CD4-positive, alpha-beta T cell treated with Interleukin-4 for 4 hours (primary cell): ENCODE measurements around the gene TAOK2.
"Not testable (repeated sequence)": the region's sequence is repeated elsewhere in the genome, so short reads cannot be mapped to it uniquely, and the experiment has no call there.

ENCODE experiments used
- DNase-seq: peaks from one replicate; pipeline ENCODE4 v3.0.0-alpha.2; 2020

The TAOK2 gene

DNA sequence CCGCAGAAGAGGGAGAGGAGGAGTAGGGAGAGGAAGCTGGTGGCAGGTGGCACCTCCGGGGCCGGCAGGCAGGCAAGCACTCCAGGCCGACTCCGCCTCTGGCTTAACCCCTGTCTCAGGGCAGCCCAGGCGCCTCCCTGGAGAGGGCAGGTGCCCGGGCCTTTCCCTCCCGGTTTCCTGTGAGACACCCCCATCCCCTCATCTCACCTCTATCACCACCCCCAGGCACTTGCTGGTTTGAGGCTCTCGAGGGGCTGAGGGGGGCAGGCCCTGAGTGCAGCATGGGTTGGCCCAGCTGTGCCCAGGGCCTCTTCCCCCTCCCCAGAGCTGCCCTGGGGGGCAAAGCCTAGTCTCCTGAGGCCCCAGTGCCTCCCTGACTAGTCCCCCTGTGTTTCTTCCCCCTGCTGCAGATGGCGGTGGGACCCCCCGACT, 31.2 kb downstream of the TAOK2 start:
- no peak for DNase-seq

DNA sequence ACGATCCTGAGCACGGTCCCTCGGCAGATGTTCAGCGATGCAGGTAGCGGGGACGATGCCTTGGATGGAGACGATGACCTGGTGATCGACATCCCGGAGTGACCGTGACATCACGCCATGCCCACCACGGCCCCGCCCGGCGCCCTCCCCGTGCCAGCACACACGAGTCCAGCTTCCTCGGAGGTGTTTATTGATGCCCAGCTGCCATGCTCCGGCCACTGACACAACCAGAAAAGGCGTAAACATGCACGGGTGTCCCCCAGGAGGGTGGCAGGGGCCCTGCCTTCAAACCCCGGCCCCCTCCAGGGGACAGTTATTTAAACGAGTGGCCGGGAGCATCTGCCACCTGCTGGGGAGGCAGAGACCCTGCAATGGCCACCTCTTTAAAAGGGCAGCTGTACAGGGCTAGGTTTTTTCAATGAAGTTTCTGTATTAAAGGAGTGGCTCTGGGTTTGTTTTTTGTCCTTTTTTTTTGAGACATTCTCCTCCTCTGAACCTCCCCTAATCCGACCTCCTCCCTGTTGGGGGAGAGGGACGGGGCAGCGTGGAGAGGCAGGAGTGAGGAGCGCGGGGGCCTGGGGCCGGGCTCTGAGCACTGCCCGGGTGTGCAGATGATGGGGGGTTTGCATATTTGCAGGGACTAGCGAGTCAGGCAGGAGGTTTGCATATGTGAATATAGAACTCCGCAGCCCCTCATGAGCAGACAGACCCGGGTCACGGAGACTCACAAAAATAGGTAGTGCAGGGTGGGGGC, 31.9 kb downstream of the TAOK2 start:
- peak; percentile 42 for DNase-seq

- no peak for DNase-seq
Observed at GRCh38 chr16:30006095-30006473, 32.4 kb downstream of the TAOK2 start.

DNA sequence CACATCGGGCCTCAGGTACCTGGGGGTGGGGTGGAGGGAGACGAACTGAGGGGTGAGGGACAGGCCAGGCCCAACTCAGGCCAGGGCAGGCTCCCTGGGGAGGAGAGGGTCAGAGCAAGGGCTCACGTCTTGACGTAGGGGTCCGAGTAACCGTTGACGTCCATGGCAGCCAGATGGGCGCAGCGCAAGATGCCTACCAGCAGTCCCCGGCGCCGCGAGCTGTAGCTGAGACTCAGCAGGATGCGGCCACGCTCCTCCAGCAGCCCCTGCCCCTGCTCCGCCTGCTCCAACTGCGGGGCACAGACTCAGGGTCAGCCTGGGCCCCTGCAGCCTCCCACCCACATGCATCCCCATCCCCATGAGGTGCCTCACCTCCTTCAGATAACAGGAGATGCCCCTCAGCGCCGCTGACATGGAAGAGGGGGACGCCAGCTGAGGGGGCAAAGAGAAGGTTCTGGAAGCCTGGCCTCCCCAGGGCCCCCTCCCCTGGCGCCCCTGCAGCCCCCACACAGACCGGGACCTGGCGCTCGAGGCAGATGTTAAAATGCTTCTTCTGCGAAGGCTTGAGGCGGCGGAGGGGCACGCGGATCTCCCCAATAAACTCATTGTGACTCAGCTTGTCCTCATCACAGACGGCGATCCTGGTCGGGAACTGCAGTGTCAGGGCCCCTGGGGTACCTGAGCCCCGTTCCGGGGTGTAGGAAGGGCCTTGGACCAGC, 33.1 kb downstream of the TAOK2 start:
- DNase-seq: no peak

- DNase-seq: no peak
Observed at GRCh38 chr16:30007378-30007895, 33.8 kb downstream of the TAOK2 start.

DNA sequence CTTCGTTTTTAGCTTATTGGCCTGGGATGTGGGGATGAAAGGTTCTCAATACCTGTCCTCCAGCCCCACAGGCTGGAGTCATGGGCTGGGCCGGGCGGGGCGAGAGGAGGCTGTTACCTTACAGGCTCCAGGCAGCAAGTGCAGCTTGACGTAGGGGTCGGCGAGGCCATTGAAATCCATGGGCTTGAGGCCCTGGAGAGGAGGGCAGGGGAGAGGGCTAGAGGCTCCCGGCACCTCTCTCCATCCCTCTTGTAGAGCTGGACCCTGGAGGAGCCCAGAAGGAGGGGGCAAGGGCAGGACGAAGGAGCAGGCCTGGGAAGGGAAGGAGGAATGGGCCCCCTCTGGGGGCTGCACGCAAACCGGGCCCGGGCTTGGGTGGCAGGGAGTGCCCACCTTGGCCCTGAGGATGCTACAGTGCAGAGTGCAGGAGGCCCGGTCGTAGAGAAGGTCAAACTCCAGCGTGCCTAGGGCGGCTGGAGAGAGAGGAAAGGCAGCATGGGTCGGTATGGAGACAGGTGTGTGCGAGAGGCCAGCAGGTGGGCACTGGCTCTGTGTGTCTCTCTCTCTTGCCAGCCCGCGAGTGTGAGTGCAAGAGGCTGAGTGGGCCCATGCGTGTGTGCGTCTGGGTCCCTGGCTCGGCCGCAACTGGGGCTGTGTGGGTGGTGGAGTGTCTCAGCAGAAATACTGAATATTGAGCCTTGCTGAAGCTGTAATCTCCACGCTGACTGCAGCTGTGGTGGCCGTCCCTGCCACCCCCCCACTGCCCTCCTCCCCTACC, 35.6 kb downstream of the TAOK2 start:
- no peak for DNase-seq

GRCh38 chr16:30009990-30010843, 36.5 kb downstream of the TAOK2 start:
- no peak for DNase-seq

DNA sequence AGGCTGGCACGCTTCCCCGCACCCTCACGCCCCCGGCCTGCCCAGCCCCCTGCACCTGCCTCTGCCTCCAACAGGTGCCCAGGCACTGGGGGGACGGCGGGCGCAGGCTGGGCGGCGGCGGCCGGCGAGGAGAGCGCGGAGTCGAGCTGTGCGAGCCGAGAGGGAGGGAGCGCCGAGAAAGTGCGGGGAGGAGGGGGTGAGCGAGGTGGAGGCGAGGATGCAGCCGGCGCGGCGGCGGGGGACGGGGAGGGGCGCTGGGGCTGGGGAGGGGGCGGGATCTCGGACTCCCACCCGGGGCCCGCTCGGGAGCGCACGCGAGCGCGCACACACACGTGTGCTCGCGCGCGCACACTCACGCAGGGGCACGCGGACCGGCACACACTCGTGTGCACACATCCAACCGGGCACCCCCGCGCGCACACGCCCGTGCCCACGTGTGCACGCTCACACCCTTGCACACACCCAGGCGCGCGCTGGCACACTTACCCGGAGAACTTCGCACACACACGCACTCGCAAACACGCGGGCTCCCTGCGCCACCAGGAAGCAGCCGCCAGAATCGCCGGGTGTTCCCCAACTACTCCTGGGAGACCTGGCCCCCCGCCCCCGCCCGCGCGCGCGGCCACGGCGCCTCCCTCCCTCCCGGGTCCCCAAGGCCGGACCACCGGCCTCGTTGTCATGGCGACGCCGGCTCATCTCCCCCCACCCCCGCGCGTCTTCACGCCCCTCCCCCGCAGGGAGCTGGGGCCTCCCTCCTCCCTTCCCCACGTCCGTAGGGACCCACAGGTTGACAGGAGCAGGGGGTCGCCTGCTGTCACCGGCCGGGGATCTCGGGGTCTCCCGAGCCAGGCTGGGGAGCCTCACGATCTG, 37.4 kb downstream of the TAOK2 start, which contains the start of gene DOC2A:
Gene DOC2A (minus strand): TSS at position 184 of the 870 bp plus-strand sequence. CDS start 805 bp downstream, outside the sequence.
- no peak for DNase-seq

DNA sequence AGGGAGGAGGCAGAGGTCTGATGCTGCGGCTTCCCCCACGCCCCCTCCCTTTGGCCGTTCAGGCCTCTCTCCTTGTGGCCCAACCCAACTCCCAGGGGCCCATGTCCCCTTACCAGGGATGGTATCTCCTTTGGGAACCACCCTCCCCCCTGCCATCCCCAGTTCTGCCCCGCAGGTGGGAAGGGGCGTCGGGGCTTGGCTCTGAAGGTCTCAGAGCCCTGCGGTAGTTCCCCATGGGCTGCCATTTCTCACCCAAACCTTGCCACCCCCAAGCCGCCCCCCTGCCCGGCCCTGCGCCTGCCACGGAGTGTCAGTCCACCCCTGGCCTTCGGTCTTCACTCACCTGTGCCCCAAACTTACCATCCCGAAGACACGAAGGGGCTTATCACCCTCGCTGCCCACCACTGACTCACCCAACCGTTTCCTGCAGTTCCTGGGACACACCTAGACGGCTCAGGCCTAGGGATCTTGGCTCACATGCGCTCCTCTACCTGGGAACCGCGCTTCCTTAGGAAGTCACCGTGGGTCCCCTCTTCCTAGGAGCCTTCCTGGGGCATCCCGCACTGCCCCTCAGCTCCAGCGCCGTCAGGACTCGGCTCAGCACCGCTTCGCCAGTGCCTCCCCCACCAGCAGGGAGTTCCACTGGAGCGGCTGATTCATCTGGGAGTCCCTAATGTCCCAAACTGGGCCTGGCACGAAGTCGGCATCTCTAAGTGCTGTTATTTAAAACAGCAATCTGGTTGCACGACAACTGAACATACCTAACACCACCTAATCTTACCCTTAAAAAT, 38.2 kb downstream of the TAOK2 start:
- DNase-seq: no peak

GRCh38 chr16:30012598-30012997, 38.9 kb downstream of the TAOK2 start:
- not testable (repeated sequence) for DNase-seq

GRCh38 chr16:30015450-30015849, 41.8 kb downstream of the TAOK2 start:
- DNase-seq: not testable (repeated sequence)

DNA sequence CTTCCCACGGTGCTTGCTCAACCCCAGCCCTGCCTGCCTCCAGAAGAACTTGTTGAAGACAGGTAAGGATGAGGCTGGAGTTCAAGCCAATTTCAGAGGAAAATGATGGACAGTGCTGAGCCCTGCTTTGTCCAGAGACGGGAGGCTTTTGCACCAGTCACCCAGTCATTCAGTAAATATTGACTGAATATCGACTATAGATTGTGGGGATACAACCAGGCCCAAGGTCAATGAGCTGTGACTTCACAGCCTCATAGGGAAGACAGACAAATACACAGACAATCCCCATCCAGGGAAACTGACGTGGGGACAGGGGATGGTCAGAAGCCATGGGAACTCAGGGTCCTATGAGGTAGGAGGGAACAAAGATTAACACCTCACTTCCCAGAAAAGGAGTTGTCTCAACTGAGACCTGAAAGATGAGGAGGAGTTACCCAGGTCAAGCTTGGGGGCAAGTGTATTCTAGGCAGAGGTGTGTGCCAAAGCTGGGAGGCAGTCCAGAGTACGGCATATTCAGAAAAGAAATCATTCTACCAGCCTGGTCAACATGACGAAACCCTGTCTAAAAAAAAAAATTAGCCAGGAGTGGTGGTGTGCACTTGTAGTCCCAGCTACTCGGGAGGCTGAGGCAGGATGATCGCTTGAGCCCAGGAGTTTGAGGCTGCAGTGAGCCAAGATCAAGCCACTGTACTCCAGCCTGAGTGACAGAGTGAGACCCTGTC, 43.0 kb downstream of the TAOK2 start:
- DNase-seq: no peak

GRCh38 chr16:30017277-30017656, 43.6 kb downstream of the TAOK2 start:
- DNase-seq: no peak

GRCh38 chr16:30017937-30018336, 44.3 kb downstream of the TAOK2 start:
- not testable (repeated sequence) for DNase-seq

DNA sequence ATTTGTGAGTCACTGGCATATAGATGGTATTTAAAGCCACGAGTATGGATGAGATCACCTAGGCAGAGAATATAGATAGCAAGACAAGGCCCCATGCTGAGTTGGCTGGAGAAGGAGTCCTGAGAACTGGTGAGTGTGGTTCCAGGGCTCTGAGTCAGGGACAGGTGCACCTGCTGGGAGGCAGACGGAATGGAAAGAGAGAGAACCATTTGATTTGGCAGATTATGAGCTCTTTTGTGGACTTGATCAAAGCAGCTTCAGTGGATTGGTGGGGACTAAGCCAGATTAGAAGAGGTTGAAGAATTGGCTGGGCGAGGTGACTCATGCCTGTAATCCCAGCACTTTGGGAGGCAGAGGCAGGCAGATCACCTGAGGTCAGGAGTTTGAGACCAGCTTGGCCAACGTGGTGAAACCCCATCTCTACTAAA, 45.1 kb downstream of the TAOK2 start:
- no peak for DNase-seq

GRCh38 chr16:30022887-30023286, 49.2 kb downstream of the TAOK2 start, which contains the start of gene C16orf92:
Gene C16orf92, plus strand, starts transcription at chr16:30023198. Its CDS starts 143 bp downstream, at chr16:30023341.
- DNase-seq: no peak

- no peak for DNase-seq
Observed at GRCh38 chr16:30023586-30023985, 49.9 kb downstream of the TAOK2 start.

- no peak for DNase-seq
Observed at GRCh38 chr16:30024451-30024850, 50.8 kb downstream of the TAOK2 start.

GRCh38 chr16:30025156-30025555, 51.5 kb downstream of the TAOK2 start:
- no peak for DNase-seq

- no peak for DNase-seq
Observed at GRCh38 chr16:30025574-30025973, 51.9 kb downstream of the TAOK2 start.
